MM.1S (cell line): ENCODE results near the gene RNF220.

Experiments
- DNase-seq: peaks from one replicate; pipeline ENCODE4 v3.0.0-alpha.2; 2015
- H2AFZ ChIP-seq: fragments of 300-600 bp; sonication (generic); 2 replicates; pipeline ENCODE4 v1.6.0; 2016; ENCODE audit warnings: antibody characterized with exemption, low read length
- H3F3A ChIP-seq: fragments of 300-600 bp; sonication (generic); 2 replicates; pipeline ENCODE4 v1.6.1; 2016; ENCODE audit warnings: mild to moderate bottlenecking, antibody characterized with exemption, low read length, moderate library complexity, mixed read lengths; ENCODE audit not compliant: insufficient read depth
- H3K27ac ChIP-seq: fragments of 300-600 bp; sonication (generic); 2 replicates; pipeline ENCODE4 v1.5.1; 2016; ENCODE audit warnings: mild to moderate bottlenecking, low read length
- H3K27me3 ChIP-seq: fragments of 300-600 bp; sonication (generic); replicated peaks from 2 replicates; pipeline ENCODE4 v1.6.0; 2016; ENCODE audit warnings: low read length; ENCODE audit not compliant: insufficient read depth
- H3K36me3 ChIP-seq: fragments of 300-600 bp; sonication (generic); replicated peaks from 2 replicates; pipeline ENCODE4 v1.6.1; 2016; ENCODE audit warnings: mild to moderate bottlenecking, low read length, mixed read lengths; ENCODE audit not compliant: insufficient read depth
- H3K4me1 ChIP-seq: fragments of 300-600 bp; sonication (generic); 2 replicates; pipeline ENCODE4 v1.6.1; 2016; ENCODE audit warnings: low read length, mixed read lengths
- H3K4me2 ChIP-seq: fragments of 300-600 bp; sonication (generic); 2 replicates; pipeline ENCODE4 v1.6.0; 2016; ENCODE audit warnings: low read depth, low read length
- H3K4me3 ChIP-seq: fragments of 300-600 bp; sonication (generic); 2 replicates; pipeline ENCODE4 v1.5.1; 2016; ENCODE audit warnings: low read length, mixed read lengths
- H3K79me2 ChIP-seq: fragments of 300-600 bp; sonication (generic); 2 replicates; pipeline ENCODE4 v1.6.1; 2016; ENCODE audit warnings: mixed run types, low read length, mixed read lengths
- H3K9ac ChIP-seq: fragments of 300-600 bp; sonication (generic); 2 replicates; pipeline ENCODE4 v1.6.1; 2016; ENCODE audit warnings: low read length, mixed read lengths
- H3K9me2 ChIP-seq: fragments of 300-600 bp; sonication (generic); replicated peaks from 2 replicates; pipeline ENCODE4 v1.6.1; 2016; ENCODE audit warnings: mild to moderate bottlenecking, low read length, mixed read lengths; ENCODE audit not compliant: insufficient read depth
- H3K9me3 ChIP-seq: fragments of 300-600 bp; sonication (generic); replicated peaks from 2 replicates; pipeline ENCODE4 v1.6.1; 2016; ENCODE audit warnings: mild to moderate bottlenecking, low read length, mixed read lengths; ENCODE audit not compliant: insufficient read depth
- H4K20me1 ChIP-seq: fragments of 300-600 bp; sonication (generic); 2 replicates; pipeline ENCODE4 v1.6.1; 2016; ENCODE audit warnings: mild to moderate bottlenecking, low read length, moderate library complexity, mixed read lengths; ENCODE audit not compliant: insufficient read depth
- CTCF ChIP-seq: fragments of 300-600 bp; sonication (generic); IDR thresholded peaks from 2 replicates; pipeline ENCODE4 v1.5.1; 2016; ENCODE audit warnings: antibody characterized with exemption, low read length, mixed read lengths
- EZH2 ChIP-seq: fragments of 300-600 bp; sonication (generic); optimal IDR thresholded peaks from 2 replicates; pipeline ENCODE3; 2017; ENCODE audit warnings: low read depth, mild to moderate bottlenecking, antibody characterized with exemption, low read length, mixed read lengths
- EZH2phosphoT487 ChIP-seq: fragments of 300-600 bp; sonication (generic); IDR thresholded peaks from 2 replicates; pipeline ENCODE4 v1.6.1; 2018; ENCODE audit warnings: antibody characterized with exemption, low read length

The RNF220 gene

GRCh38 chr1:44417351-44418021 lies 12.4 kb downstream of the RNF220 start:
- Histone ChIP-seq H4K20me1 (no peaks in the 10 kb centered on the region), H3K9ac (no peak overlapping the region), H3K36me3 (no peaks in the 10 kb centered on the region), H3K9me2 (no peaks in the 10 kb centered on the region), H3K4me2 (no peak overlapping the region), H3K4me1 (no peaks in the 10 kb centered on the region), H2AFZ (no peak overlapping the region), H3K4me3 (no peak overlapping the region), H3K27me3 (peaks cover 23% of the 10 kb centered on the region), H3K79me2 (no peaks in the 10 kb centered on the region), H3K9me3 (no peaks in the 10 kb centered on the region), H3F3A (no peaks in the 10 kb centered on the region), H3K27ac (no peak overlapping the region)
- DNase-seq: no peak
- TF ChIP-seq EZH2 (no peak), EZH2phosphoT487 (no peak), CTCF (no peak)

- Histone ChIP-seq H3K27ac (no peak overlapping the region), H3K4me2 (no peak overlapping the region), H3K79me2 (no peaks in the 10 kb centered on the region), H3K36me3 (no peaks in the 10 kb centered on the region), H3K9me3 (no peaks in the 10 kb centered on the region), H3K9me2 (no peaks in the 10 kb centered on the region), H2AFZ (no peak overlapping the region), H4K20me1 (no peaks in the 10 kb centered on the region), H3K4me1 (no peaks in the 10 kb centered on the region), H3K4me3 (no peak overlapping the region), H3K9ac (no peak overlapping the region), H3F3A (no peaks in the 10 kb centered on the region), H3K27me3 (peaks cover 17% of the 10 kb centered on the region; the same call in 1 of the 2 replicates)
- DNase-seq: no peak
- TF ChIP-seq EZH2phosphoT487 (no peak), EZH2 (no peak), CTCF (no peak)
Measured at GRCh38 chr1:44418022-44418673, 13.1 kb downstream of the RNF220 start.

GRCh38 chr1:44419901-44420300 lies 14.8 kb downstream of the RNF220 start:
- TF ChIP-seq EZH2phosphoT487: no peak
- no peak for TF ChIP-seq EZH2
- TF ChIP-seq CTCF: no peak
- peaks cover 12% of the 10 kb centered on the region; the same call in 1 of the 2 replicates for H3K27me3 ChIP-seq
- H3K9me3 ChIP-seq: no peaks in the 10 kb centered on the region
- DNase-seq: no peak
- H3K4me2 ChIP-seq: no peak overlapping the region
- no peak overlapping the region for H3K27ac ChIP-seq
- H2AFZ ChIP-seq: no peak overlapping the region
- H3K9me2 ChIP-seq: no peaks in the 10 kb centered on the region
- no peaks in the 10 kb centered on the region for H3F3A ChIP-seq
- no peaks in the 10 kb centered on the region for H3K36me3 ChIP-seq
- H3K4me3 ChIP-seq: no peak overlapping the region
- H3K4me1 ChIP-seq: no peaks in the 10 kb centered on the region
- no peaks in the 10 kb centered on the region for H3K79me2 ChIP-seq
- no peaks in the 10 kb centered on the region for H4K20me1 ChIP-seq
- no peak overlapping the region for H3K9ac ChIP-seq
